ENCODE measurements around the gene RAB13. TPM values are rescaled to one million over a fixed set of nuclear protein-coding genes. Genes with fewer than 3 reads are reported as not detected.

Gene RAB13
- total RNA-seq, 1 donor from 2014 or later: 153 TPM

DNA sequence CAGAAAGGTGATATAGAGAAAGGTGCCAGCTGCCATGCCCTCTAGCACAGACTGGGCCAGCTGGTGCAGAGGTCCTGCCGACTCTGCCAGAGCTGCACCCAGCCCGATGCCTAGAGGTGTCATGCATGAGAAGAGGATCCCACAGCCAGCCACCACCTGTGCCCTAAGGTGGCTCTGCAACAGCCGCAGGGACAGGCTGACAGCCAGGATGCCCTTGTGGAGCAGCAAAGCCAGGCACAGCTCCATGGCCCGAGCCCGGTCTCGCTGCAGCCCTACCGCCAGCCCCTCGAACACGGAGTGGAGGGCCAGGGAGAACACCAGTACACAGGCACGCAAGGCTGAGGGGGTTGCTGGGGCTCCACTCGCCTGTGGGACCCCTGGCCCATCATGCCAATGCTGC is 25.9 kb downstream of the RAB13 start:
- no peak for DNase-seq (ENCODE audit: extremely low spot score, unreplicated experiment)
- Mint-ChIP-seq H3K36me3 (ENCODE audit: unreplicated experiment) (peaks cover 7% of the 10 kb centered on the region), H3K27me3 (ENCODE audit: unreplicated experiment) (no peaks in the 10 kb centered on the region), H3K27ac (ENCODE audit: unreplicated experiment) (peak overlapping the region; percentile 50), H3K9me3 (ENCODE audit: unreplicated experiment) (no peaks in the 10 kb centered on the region), H3K4me1 (ENCODE audit: unreplicated experiment) (peaks cover 61% of the 10 kb centered on the region), H3K4me3 (ENCODE audit: unreplicated experiment) (no peak overlapping the region)
- TF ChIP-seq, protein P1, sequence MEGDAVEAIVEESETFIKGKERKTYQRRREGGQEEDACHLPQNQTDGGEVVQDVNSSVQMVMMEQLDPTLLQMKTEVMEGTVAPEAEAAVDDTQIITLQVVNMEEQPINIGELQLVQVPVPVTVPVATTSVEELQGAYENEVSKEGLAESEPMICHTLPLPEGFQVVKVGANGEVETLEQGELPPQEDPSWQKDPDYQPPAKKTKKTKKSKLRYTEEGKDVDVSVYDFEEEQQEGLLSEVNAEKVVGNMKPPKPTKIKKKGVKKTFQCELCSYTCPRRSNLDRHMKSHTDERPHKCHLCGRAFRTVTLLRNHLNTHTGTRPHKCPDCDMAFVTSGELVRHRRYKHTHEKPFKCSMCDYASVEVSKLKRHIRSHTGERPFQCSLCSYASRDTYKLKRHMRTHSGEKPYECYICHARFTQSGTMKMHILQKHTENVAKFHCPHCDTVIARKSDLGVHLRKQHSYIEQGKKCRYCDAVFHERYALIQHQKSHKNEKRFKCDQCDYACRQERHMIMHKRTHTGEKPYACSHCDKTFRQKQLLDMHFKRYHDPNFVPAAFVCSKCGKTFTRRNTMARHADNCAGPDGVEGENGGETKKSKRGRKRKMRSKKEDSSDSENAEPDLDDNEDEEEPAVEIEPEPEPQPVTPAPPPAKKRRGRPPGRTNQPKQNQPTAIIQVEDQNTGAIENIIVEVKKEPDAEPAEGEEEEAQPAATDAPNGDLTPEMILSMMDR (IDR thresholded peaks at IDR 0.05): no peak

DNA sequence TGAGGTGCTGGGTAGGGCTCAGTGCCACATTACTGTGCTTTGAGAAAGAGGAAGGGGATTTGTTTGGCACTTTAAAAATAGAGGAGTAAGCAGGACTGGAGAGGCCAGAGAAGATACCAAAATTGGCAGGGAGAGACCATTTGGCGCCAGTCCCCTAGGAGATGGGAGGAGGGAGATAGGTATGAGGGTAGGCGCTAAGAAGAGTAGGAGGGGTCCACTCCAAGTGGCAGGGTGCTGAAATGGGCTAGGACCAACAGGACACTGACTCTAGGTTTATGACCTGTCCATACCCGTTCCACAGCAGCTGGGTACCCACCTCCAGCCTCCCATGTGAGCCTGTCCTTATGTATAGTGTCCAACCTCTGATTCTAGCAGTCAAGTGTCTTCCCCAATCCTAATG is 26.7 kb downstream of the RAB13 start:
- Mint-ChIP-seq H3K4me1 (ENCODE audit: unreplicated experiment) (peaks cover 58% of the 10 kb centered on the region), H3K4me3 (ENCODE audit: unreplicated experiment) (no peak overlapping the region), H3K27me3 (ENCODE audit: unreplicated experiment) (no peaks in the 10 kb centered on the region), H3K36me3 (ENCODE audit: unreplicated experiment) (peaks cover 9% of the 10 kb centered on the region), H3K27ac (ENCODE audit: unreplicated experiment) (peak overlapping the region; percentile 96), H3K9me3 (ENCODE audit: unreplicated experiment) (no peaks in the 10 kb centered on the region)
- no peak for DNase-seq (ENCODE audit: extremely low spot score, unreplicated experiment)
- TF ChIP-seq, protein P1 (IDR thresholded peaks at IDR 0.05): no peak

DNA sequence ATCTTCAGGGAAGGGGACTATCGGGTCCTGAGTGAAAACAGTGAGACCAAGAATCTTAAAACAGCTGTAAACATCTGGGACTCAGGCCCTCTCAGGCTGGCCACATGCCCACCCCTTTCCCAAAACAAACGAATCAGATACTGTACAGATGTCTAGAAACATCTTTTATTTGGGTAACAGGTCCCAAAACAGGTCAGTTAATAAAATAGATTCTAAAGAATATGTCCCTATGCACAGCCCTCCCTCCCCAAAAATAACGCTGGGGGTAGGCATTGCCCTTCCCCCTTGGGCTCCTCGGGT is 27.2 kb downstream of the RAB13 start:
- Mint-ChIP-seq H3K9me3 (ENCODE audit: unreplicated experiment) (no peaks in the 10 kb centered on the region), H3K4me1 (ENCODE audit: unreplicated experiment) (peaks cover 52% of the 10 kb centered on the region), H3K36me3 (ENCODE audit: unreplicated experiment) (peaks cover 14% of the 10 kb centered on the region)

DNA sequence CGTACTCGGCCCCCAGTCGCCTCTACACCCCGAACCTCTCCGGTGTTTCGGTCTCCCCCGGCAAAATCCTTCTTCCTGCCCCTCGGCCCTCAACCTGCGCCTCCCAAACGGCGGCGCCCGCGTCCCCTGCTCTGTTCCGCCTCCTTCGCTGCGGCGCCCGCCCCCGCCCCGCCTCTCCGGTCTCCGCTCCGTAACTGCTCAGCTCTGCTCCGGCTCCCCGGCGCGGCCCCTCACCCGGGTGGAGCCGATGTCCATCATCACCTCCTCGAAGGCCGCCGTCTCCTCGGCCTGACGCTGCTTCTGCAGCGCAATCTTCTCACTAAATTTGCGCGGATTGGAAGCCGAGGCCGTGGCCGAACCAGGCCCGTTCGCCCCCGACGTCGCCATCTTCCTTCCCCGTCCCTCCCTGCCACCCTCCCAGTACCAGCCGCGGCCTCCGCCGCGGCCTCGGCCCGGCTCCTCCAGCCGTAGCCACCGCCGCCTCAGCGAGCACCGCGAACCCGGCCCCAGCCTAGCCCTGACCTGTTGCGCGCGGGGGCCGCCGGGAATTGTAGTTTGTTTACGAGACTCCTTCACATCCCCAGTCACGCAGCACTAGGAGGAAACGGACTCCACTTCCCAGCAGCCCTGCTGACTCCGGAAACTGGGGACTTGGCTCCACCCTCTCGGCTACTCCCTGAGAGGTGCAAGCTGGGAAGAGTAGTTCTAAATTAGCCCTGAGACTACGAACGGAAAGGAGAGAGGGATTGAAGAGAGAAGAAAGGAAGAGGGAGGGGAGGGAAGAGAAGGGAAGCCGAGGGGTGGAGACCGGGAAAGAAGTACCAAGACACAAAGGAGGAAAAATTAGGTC is 27.8 kb downstream of the RAB13 start, which contains the start of gene CRTC2:
TSS of gene CRTC2 (minus strand) at position 502 of the 850 bp plus-strand sequence. CDS start at position 387, 115 bp downstream.
- DNase-seq (ENCODE audit: extremely low spot score, unreplicated experiment): peak; percentile 99
- peaks cover 14% of the 10 kb centered on the region for H3K36me3 Mint-ChIP-seq (ENCODE audit: unreplicated experiment)
- H3K27me3 Mint-ChIP-seq (ENCODE audit: unreplicated experiment): no peaks in the 10 kb centered on the region
- TF ChIP-seq, protein P1 (IDR thresholded peaks at IDR 0.05): no peak
- H3K27ac Mint-ChIP-seq (ENCODE audit: unreplicated experiment): peak within 1 kb of the TSS; percentile 96
- peak within 1 kb of the TSS; percentile 96 for H3K4me3 Mint-ChIP-seq (ENCODE audit: unreplicated experiment)
- H3K9me3 Mint-ChIP-seq (ENCODE audit: unreplicated experiment): no peaks in the 10 kb centered on the region
- peaks cover 48% of the 10 kb centered on the region for H3K4me1 Mint-ChIP-seq (ENCODE audit: unreplicated experiment)

More for the DNA sequence above, 27.2 kb downstream of the RAB13 start:
- DNase-seq (ENCODE audit: extremely low spot score, unreplicated experiment): no peak
- TF ChIP-seq, protein P1 (IDR thresholded peaks at IDR 0.05): no peak
- Mint-ChIP-seq H3K4me3 (ENCODE audit: unreplicated experiment) (peak overlapping the region; percentile 96), H3K27ac (ENCODE audit: unreplicated experiment) (peak overlapping the region; percentile 96), H3K27me3 (ENCODE audit: unreplicated experiment) (no peaks in the 10 kb centered on the region)

DNA sequence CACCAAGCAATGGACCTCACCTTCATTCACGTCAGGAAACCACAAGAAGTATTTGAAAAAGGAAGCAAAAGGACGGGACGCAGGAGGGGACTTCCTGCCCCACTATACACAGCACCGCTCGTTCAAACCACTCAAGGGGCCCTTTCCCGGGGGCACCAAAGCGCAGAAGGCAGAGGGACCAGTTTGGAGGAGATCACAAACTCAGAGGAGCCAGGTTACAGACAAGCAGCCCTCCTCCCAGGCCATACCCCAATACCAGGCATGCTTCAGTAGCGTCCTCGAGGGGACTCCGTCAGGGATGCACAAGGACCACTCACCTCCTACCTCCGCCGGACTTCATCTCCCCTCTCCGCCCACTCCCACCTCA is 28.4 kb downstream of the RAB13 start:
- peak overlapping the region; percentile 96 for H3K27ac Mint-ChIP-seq (ENCODE audit: unreplicated experiment)
- peaks cover 14% of the 10 kb centered on the region for H3K36me3 Mint-ChIP-seq (ENCODE audit: unreplicated experiment)
- TF ChIP-seq, protein P1 (IDR thresholded peaks at IDR 0.05): peak; percentile 15
- peak overlapping the region; percentile 96 for H3K4me3 Mint-ChIP-seq (ENCODE audit: unreplicated experiment)
- no peaks in the 10 kb centered on the region for H3K27me3 Mint-ChIP-seq (ENCODE audit: unreplicated experiment)
- H3K9me3 Mint-ChIP-seq (ENCODE audit: unreplicated experiment): no peaks in the 10 kb centered on the region
- peaks cover 47% of the 10 kb centered on the region for H3K4me1 Mint-ChIP-seq (ENCODE audit: unreplicated experiment)
- DNase-seq (ENCODE audit: extremely low spot score, unreplicated experiment): no peak

Measured in osteocyte (in vitro differentiated cells).